Measurements from ENCODE around the gene UBTF. TPM values are rescaled to one million over a fixed set of nuclear protein-coding genes. Genes with fewer than 3 reads are reported as not detected.
"Not testable (repeated sequence)": the region's sequence is repeated elsewhere in the genome, so short reads cannot be mapped to it uniquely, and the experiment has no call there.

Gene UBTF
- total RNA-seq, 1 donor from 2014 or later = 169 TPM

GRCh38 chr17:44247440-44247841 lies 28.0 kb upstream of the UBTF start:
- intact Hi-C loops (cut with micrococcal nuclease) = no loop called here

- intact Hi-C loops (cut with micrococcal nuclease) = no loop called here
Observed at GRCh38 chr17:44241106-44241624, 21.7 kb upstream of the UBTF start.

- intact Hi-C loops (cut with micrococcal nuclease) = not testable (repeated sequence)
Observed at GRCh38 chr17:44237886-44238285, 18.4 kb upstream of the UBTF start.

GRCh38 chr17:44236444-44236991 lies 17.0 kb upstream of the UBTF start:
- intact Hi-C loops (cut with micrococcal nuclease) = no loop called here

GRCh38 chr17:44235583-44235936 lies 16.1 kb upstream of the UBTF start:
- intact Hi-C loops (cut with micrococcal nuclease) = no loop called here

GRCh38 chr17:44233582-44233981 lies 14.1 kb upstream of the UBTF start:
- intact Hi-C loops (cut with micrococcal nuclease) = no loop called here

- intact Hi-C loops (cut with micrococcal nuclease) = no loop called here
Observed at GRCh38 chr17:44232061-44232460, 12.6 kb upstream of the UBTF start.

- intact Hi-C loops (cut with micrococcal nuclease) = no loop called here
Observed at GRCh38 chr17:44230140-44230539, 10.7 kb upstream of the UBTF start.

- intact Hi-C loops (cut with micrococcal nuclease) = no loop called here
Observed at GRCh38 chr17:44229090-44229489, 9.6 kb upstream of the UBTF start.

- intact Hi-C loops (cut with micrococcal nuclease) = loop anchor here (5.0 kb wide), 2 partner anchors 279 to 296 kb away; partner anchors contain the start of gene GPATCH8
Observed at GRCh38 chr17:44223541-44224071, 4.1 kb upstream of the UBTF start.

- intact Hi-C loops (cut with micrococcal nuclease) = loop anchor here (5.0 kb wide), 2 partner anchors 280 to 295 kb away; partner anchors contain the start of gene GPATCH8
Observed at GRCh38 chr17:44222112-44222869, 2.8 kb upstream of the UBTF start.

- intact Hi-C loops (cut with micrococcal nuclease) = loop anchor here (1.0 to 5.0 kb wide), 6 partner anchors 25 to 294 kb away; partner anchors contain the start of genes GPATCH8, RUNDC3A, SLC25A39 and TMUB2
Observed at GRCh38 chr17:44221862-44222111, 2.3 kb upstream of the UBTF start.

GRCh38 chr17:44221084-44221861 lies 1.8 kb upstream of the UBTF start:
- intact Hi-C loops (cut with micrococcal nuclease) = loop anchor here (1.0 to 5.0 kb wide), 6 partner anchors 25 to 294 kb away; partner anchors contain the start of genes GPATCH8, RUNDC3A, SLC25A39 and TMUB2

- intact Hi-C loops (cut with micrococcal nuclease) = loop anchor here (1.0 to 5.0 kb wide), 6 partner anchors 26 to 293 kb away; partner anchors contain the start of genes GPATCH8, RUNDC3A, SLC25A39 and TMUB2
Observed at GRCh38 chr17:44220213-44221083, 973 bp upstream of the UBTF start.

- intact Hi-C loops (cut with micrococcal nuclease) = loop anchor here (5.0 kb wide), 1 partner anchor 678 kb away; the partner anchor contains the start of gene EFTUD2
Observed at GRCh38 chr17:44219108-44219615, 313 bp downstream of the UBTF start.

- intact Hi-C loops (cut with micrococcal nuclease) = loop anchor here (1.0 to 5.0 kb wide), 4 partner anchors 8 to 679 kb away; partner anchors contain the start of gene EFTUD2
Observed at GRCh38 chr17:44218344-44219107, 949 bp downstream of the UBTF start.

- intact Hi-C loops (cut with micrococcal nuclease) = loop anchor here (1.0 to 5.0 kb wide), 4 partner anchors 8 to 679 kb away; partner anchors contain the start of gene EFTUD2
Observed at GRCh38 chr17:44217738-44218343, 1.6 kb downstream of the UBTF start.

- intact Hi-C loops (cut with micrococcal nuclease) = loop anchor here (5.0 kb wide), 1 partner anchor 681 kb away; the partner anchor contains the start of gene EFTUD2
Observed at GRCh38 chr17:44216694-44217093, 2.8 kb downstream of the UBTF start.

- intact Hi-C loops (cut with micrococcal nuclease) = loop anchor here (5.0 kb wide), 1 partner anchor 681 kb away; the partner anchor contains the start of gene EFTUD2
Observed at GRCh38 chr17:44216173-44216572, 3.3 kb downstream of the UBTF start.

Measured in T-helper 1 cell treated with Interleukin-12 subunit alpha and Interleukin-12 subunit beta and Interleukin-4 antibody, amounts not matched to agents 30 ng/mL and 1 ng/mL, for 36 hours (primary cell).